HepG2 (cell line): Measurements from ENCODE around the gene UBQLN1. TPM values are rescaled to one million over a fixed set of nuclear protein-coding genes. Genes with fewer than 3 reads are reported as not detected.

Experiments used
- ADNP ChIP-seq: sonication (generic); formaldehyde crosslinking; IDR thresholded peaks from 2 replicates; pipeline ENCODE4 v1.4.0; 2020; ENCODE audit warnings: missing genetic modification reagents
- ARNT ChIP-seq: fragments of 450-650 bp; IDR thresholded peaks from 2 replicates; pipeline ENCODE4 v1.6.1; 2017
- CREB1 ChIP-seq, 2 experiments: fragments of 450-650 bp in 1 of 2; IDR thresholded peaks; 2 replicates each; pipeline ENCODE4 v1.6.1; 2016 to 2017; ENCODE audit warnings: control low read depth in 1 of 2, mild to moderate bottlenecking in 1 of 2, missing compliant biosample characterization in 1 of 2, missing genetic modification characterization in 1 of 2
- FOXA1 ChIP-seq, 2 experiments: fragments of 450-650 bp in 1 of 2; sonication (generic) in 1 of 2; formaldehyde crosslinking in 1 of 2; IDR thresholded peaks; 2 replicates each; pipeline versions ENCODE4 v1.4.0 to v1.6.1; 2016 to 2020; ENCODE audit warnings: missing genetic modification reagents in 1 of 2
- HOXA3 ChIP-seq: sonication (generic); formaldehyde crosslinking; IDR thresholded peaks from 2 replicates; pipeline ENCODE4 v1.5.0; 2020; ENCODE audit warnings: missing genetic modification reagents
- IKZF1 ChIP-seq: fragments of 450-650 bp; IDR thresholded peaks from 2 replicates; pipeline ENCODE4 v1.7.1; 2016
- IRF9 ChIP-seq: sonication (generic); formaldehyde crosslinking; IDR thresholded peaks from 2 replicates; pipeline ENCODE4 v1.8.0; 2022; ENCODE audit warnings: missing genetic modification reagents, mild to moderate bottlenecking, borderline replicate concordance
- KDM2A ChIP-seq: sonication (generic); formaldehyde crosslinking; IDR thresholded peaks from 2 replicates; pipeline ENCODE4 v1.4.0; 2020; ENCODE audit warnings: low read depth, missing genetic modification reagents, borderline replicate concordance
- KLF6 ChIP-seq: IDR thresholded peaks from 2 replicates; pipeline ENCODE4 v1.8.0; 2016; ENCODE audit warnings: missing biosample characterization, missing genetic modification reagents
- MED1 ChIP-seq: sonication (generic); formaldehyde crosslinking; IDR thresholded peaks from 2 replicates; pipeline ENCODE4 v1.4.0; 2020; ENCODE audit warnings: missing genetic modification reagents
- MYNN ChIP-seq: sonication (generic); formaldehyde crosslinking; IDR thresholded peaks from 2 replicates; pipeline ENCODE4 v1.4.0; 2020; ENCODE audit warnings: mild to moderate bottlenecking, low read depth, missing genetic modification reagents
- MYPOP ChIP-seq: sonication (generic); formaldehyde crosslinking; IDR thresholded peaks from 2 replicates; pipeline ENCODE4 v1.8.1; 2023; ENCODE audit warnings: mild to moderate bottlenecking, moderate library complexity, missing genetic modification reagents
- NONO ChIP-seq, 2 experiments: fragments of 450-650 bp in 1 of 2; sonication (generic) in 1 of 2; formaldehyde crosslinking in 1 of 2; IDR thresholded peaks in 1 of 2; conservative IDR thresholded peaks in 1 of 2; 2 replicates each; pipeline versions ENCODE4 v1.6.1 to v1.8.0; 2017 to 2022; ENCODE audit warnings: mild to moderate bottlenecking in 1 of 2, missing genetic modification reagents in 1 of 2, moderate library complexity in 1 of 2
- PHF20 ChIP-seq: sonication (generic); formaldehyde crosslinking; IDR thresholded peaks from 2 replicates; pipeline ENCODE4 v1.5.0; 2020; ENCODE audit warnings: mild to moderate bottlenecking, missing genetic modification reagents
- PHF21A ChIP-seq: sonication (generic); formaldehyde crosslinking; IDR thresholded peaks from 2 replicates; pipeline ENCODE4 v1.5.0; 2020; ENCODE audit warnings: mild to moderate bottlenecking, missing genetic modification reagents
- PLRG1 ChIP-seq: fragments of 450-650 bp; conservative IDR thresholded peaks from 2 replicates; pipeline ENCODE4 v1.6.1; 2016
- SMYD3 ChIP-seq: sonication (generic); formaldehyde crosslinking; IDR thresholded peaks from 2 replicates; pipeline ENCODE4 v1.8.1; 2023; ENCODE audit warnings: mild to moderate bottlenecking, missing genetic modification reagents
- SRF ChIP-seq: IDR thresholded peaks from 2 replicates; pipeline ENCODE4 v1.6.1; 2011; ENCODE audit warnings: mild to moderate bottlenecking, low read depth, low read length, moderate library complexity
- SSRP1 ChIP-seq: IDR thresholded peaks from 2 replicates; pipeline ENCODE4 v1.6.1; 2016; ENCODE audit warnings: control low read depth
- U2AF2 ChIP-seq: fragments of 200-400 bp; formaldehyde crosslinking; IDR thresholded peaks from 2 replicates; pipeline ENCODE4 v1.6.1; 2017; ENCODE audit warnings: low read depth, mild to moderate bottlenecking, low read length
- ZFP36 ChIP-seq: fragments of 150-350 bp; IDR thresholded peaks from 2 replicates; pipeline ENCODE4 v1.6.1; 2018; ENCODE audit warnings: borderline replicate concordance, low read length, low read depth; ENCODE audit not compliant: partially characterized antibody
- ZNF510 ChIP-seq: sonication (generic); formaldehyde crosslinking; IDR thresholded peaks from 2 replicates; pipeline ENCODE4 v1.4.0; 2020; ENCODE audit warnings: low read depth, mild to moderate bottlenecking, missing genetic modification reagents
- ZNF564 ChIP-seq: sonication (generic); formaldehyde crosslinking; IDR thresholded peaks from 2 replicates; pipeline ENCODE4 v1.8.1; 2023; ENCODE audit warnings: mild to moderate bottlenecking, missing genetic modification reagents
- ZNF749 ChIP-seq: sonication (generic); formaldehyde crosslinking; IDR thresholded peaks from 2 replicates; pipeline ENCODE4 v1.8.0; 2022; ENCODE audit warnings: mild to moderate bottlenecking, missing genetic modification reagents, moderate library complexity, borderline replicate concordance
- polyA plus RNA-seq, 8 experiments: library from polyadenylated mRNA; depleted of rRNA in 3 of 8; stranded (reverse) in 7 of 8; unstranded in 1 of 8; fragments of >200 nt; fragmentation: Illumina TruSeq in 4 of 8; extraction: Trizol in 4 of 8; gene quantifications; 2 replicates each; pipeline versions ENCODE4 v1.2.1 to v1.2.3, GENCODE V29; 2011 to 2016; ENCODE audit warnings: low read depth in 4 of 8, missing spikeins in 1 of 8, mixed read lengths in 1 of 8; ENCODE audit not compliant: insufficient read depth in 1 of 8
- total RNA-seq, 5 experiments: library from RNA; depleted of rRNA; stranded (reverse); fragments of >200 nt; fragmentation: Illumina TruSeq; extraction: Trizol; gene quantifications; 2 replicates each; pipeline ENCODE4 v1.2.3, GENCODE V29; 2016; ENCODE audit warnings: low read depth in 1 of 5
- TF ChIP-seq, protein P1 (sequence below): sonication (generic); formaldehyde crosslinking; IDR thresholded peaks from 2 replicates; pipeline ENCODE4 v1.4.0; 2020; ENCODE audit warnings: missing genetic modification reagents, borderline replicate concordance
- TF ChIP-seq, protein P2 (sequence below): sonication (generic); formaldehyde crosslinking; IDR thresholded peaks from 2 replicates; pipeline ENCODE4 v1.4.0; 2020; ENCODE audit warnings: missing genetic modification reagents, borderline replicate concordance

UBQLN1 gene
- total and polyA plus RNA-seq, 2 of the 13 experiments (the other 11 are each of a cell fraction or from before 2014, with no cell fraction given) = 78.1 to 83.8 TPM

DNA sequence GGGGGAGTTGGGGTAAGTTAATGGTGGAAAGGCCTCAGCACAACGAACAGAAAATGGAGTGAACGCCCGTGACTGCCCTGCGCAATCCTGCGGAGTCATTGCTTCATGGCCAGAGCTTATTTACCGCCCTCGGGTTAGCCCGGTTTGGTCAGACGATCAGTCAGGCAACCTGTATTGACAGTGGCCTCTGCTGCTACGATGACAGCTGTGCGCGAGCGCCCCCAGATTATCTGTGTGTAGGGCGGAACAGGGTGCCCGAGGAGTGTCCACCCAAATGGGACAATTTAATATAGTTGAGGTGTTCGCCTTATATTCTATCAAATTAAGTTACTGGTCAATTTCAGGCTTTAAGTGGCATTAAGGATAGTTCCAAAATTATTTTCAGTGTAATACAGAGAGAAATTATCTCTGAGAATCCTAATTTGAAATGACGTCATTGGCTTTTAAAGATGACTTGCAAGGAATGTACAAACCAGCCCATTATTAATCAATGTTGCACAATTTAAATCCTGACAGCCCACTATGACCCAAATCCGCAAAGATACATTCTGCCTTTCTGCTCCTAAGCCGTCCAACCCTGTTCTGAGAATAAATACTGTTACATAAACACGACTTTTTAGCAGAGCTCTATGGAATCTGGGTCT lies 879 bp upstream of the UBQLN1 start (continued):
- TF ChIP-seq MYPOP (CRISPR knock-in tag) (peak; percentile 37; the same call in 1 of the 2 replicates), SMYD3 (CRISPR knock-in tag) (no peak), ZNF564 (CRISPR knock-in tag) (no peak), MED1 (CRISPR knock-in tag) (no peak; the same call in 1 of the 2 replicates), PLRG1 (no peak), FOXA1 (IDR thresholded peaks at IDR 0.05) (no peak), FOXA1 (CRISPR knock-in tag; IDR thresholded peaks at IDR 0.05) (peak; percentile 95), HOXA3 (CRISPR knock-in tag) (no peak), ARNT (no peak), IRF9 (CRISPR knock-in tag) (no peak), PHF20 (CRISPR knock-in tag) (no peak), ZNF510 (no peak), SRF (no peak), CREB1 (IDR thresholded peaks at IDR 0.05) (peak; percentile 89), CREB1 (CRISPR knock-in tag; IDR thresholded peaks at IDR 0.05) (no peak), NONO (IDR thresholded peaks at IDR 0.05) (no peak), NONO (CRISPR knock-in tag; conservative IDR thresholded peaks at IDR 0.05) (no peak), ADNP (CRISPR knock-in tag) (no peak), PHF21A (CRISPR knock-in tag) (no peak), MYNN (CRISPR knock-in tag) (no peak), SSRP1 (CRISPR knock-in tag) (no peak), ZNF749 (CRISPR knock-in tag) (no peak), IKZF1 (no peak), ZFP36 (no peak), KDM2A (CRISPR knock-in tag) (no peak; the same call in 1 of the 2 replicates), KLF6 (CRISPR knock-in tag) (no peak), U2AF2 (no peak)
- TF ChIP-seq, protein P1, sequence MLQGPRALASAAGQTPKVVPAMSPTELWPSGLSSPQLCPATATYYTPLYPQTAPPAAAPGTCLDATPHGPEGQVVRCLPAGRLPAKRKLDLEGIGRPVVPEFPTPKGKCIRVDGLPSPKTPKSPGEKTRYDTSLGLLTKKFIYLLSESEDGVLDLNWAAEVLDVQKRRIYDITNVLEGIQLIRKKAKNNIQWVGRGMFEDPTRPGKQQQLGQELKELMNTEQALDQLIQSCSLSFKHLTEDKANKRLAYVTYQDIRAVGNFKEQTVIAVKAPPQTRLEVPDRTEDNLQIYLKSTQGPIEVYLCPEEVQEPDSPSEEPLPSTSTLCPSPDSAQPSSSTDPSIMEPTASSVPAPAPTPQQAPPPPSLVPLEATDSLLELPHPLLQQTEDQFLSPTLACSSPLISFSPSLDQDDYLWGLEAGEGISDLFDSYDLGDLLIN = no peak
- TF ChIP-seq, protein P2, sequence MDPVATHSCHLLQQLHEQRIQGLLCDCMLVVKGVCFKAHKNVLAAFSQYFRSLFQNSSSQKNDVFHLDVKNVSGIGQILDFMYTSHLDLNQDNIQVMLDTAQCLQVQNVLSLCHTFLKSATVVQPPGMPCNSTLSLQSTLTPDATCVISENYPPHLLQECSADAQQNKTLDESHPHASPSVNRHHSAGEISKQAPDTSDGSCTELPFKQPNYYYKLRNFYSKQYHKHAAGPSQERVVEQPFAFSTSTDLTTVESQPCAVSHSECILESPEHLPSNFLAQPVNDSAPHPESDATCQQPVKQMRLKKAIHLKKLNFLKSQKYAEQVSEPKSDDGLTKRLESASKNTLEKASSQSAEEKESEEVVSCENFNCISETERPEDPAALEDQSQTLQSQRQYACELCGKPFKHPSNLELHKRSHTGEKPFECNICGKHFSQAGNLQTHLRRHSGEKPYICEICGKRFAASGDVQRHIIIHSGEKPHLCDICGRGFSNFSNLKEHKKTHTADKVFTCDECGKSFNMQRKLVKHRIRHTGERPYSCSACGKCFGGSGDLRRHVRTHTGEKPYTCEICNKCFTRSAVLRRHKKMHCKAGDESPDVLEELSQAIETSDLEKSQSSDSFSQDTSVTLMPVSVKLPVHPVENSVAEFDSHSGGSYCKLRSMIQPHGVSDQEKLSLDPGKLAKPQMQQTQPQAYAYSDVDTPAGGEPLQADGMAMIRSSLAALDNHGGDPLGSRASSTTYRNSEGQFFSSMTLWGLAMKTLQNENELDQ (CRISPR knock-in tag) = no peak
